KBM-7 (cell line): ENCODE data around the gene DIP2A.

Experiments
- DNase-seq: peaks from one replicate; pipeline ENCODE4 v3.0.0-alpha.2; 2015
- in situ Hi-C: fragments of 300-500 bp; cut with MboI; formaldehyde crosslinking; loops from 2 replicates; pipeline ENCODE4 v1.14.3; 2020; ENCODE audit warnings: low sequenced_read_pairs, low pct_unique_long_range_greater_than_20kb, mixed read lengths

Gene DIP2A

DNA sequence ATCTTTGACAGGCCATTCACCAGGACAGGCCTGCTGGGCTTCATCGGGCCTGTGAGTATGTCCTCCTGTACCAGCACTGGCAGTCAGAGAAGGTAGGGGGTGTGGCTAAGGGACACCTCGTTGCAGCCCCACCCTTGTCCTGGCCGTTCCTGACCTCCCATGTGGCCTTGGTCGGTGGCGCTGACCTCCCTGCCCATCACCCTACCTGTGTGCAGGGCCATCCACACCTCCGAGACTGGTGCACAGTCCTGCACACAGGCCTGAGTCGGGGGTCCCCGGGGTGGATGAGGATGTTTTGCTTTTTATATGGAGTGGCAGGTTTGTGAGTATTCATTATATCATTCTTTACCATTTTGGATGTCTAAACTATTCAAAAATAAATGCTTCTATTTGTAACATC lies 87.2 kb downstream of the DIP2A start:
- no peak for DNase-seq
- in situ Hi-C loops, result no loop called here

DNA sequence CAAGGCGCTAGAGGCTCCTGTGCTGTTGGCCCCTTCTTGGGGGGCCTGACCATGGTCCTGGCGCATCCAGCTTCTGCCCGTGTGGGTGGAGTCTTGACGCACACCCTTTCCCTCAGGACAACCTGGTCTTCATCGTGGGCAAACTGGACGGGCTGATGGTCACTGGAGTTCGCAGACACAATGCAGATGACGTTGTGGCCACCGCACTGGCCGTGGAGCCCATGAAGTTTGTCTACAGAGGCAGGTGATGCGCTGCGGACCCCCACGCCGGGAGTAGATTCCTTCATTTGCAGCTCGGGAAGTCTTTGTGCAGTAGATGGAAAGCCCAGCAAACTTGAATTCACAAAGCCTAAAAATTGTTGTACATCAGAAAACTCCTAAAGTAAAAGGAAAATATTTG lies 88.1 kb downstream of the DIP2A start:
- DNase-seq, result no peak
- in situ Hi-C loops, result no loop called here

DNA sequence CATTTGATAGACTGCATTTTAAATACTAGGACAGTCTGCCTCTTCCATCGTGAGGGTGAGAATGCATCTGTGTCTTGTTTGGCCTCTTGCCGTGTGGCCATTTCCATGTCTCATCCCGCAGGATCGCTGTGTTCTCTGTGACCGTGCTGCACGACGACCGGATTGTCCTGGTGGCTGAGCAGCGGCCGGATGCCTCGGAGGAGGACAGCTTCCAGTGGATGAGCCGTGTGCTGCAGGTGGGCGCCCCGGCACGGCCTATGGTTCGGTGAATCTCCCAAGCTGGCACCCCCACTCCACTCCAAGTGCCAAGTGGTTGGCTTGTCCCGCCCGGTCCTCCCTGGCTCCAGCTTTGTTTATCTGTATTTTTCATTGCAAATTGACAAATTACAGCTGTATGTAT lies 91.0 kb downstream of the DIP2A start:
- no peak for DNase-seq
- in situ Hi-C loops, result no loop called here

DNA sequence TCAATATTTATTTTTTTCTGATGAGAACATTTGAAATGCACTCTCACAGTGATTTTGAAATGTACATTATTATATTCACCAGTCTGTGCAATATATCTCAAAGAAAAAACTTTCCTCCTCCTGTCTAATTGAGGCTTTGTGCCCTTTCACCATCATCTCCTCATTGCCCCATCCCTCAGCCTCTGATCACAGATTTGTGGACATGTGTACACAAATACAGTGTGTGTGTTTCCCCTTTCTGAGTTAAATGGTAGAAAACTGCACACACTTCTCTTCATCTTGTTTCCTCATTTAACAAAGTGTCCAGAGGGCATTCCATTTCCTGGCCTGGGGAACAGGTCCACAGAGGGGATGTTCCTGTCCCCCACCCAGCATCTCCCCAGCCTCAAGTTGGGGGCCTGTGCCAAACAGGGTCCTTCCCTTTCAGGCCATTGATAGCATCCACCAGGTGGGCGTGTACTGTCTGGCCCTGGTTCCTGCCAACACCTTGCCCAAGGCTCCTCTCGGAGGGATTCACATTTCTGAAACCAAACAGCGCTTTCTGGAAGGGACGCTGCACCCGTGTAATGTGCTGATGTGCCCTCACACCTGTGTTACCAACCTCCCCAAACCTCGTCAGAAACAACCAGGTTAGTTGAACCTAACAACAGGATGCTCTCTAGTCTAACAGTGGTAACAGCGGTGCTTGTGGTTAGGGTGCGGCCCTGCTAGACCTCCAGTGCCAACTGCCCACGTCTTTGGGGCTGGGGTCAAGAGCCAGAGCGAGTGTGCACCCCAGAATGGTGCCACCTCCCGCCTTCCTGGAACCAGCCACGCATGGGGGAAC lies 91.6 kb downstream of the DIP2A start:
- DNase-seq, result no peak
- in situ Hi-C loops, result no loop called here

DNA sequence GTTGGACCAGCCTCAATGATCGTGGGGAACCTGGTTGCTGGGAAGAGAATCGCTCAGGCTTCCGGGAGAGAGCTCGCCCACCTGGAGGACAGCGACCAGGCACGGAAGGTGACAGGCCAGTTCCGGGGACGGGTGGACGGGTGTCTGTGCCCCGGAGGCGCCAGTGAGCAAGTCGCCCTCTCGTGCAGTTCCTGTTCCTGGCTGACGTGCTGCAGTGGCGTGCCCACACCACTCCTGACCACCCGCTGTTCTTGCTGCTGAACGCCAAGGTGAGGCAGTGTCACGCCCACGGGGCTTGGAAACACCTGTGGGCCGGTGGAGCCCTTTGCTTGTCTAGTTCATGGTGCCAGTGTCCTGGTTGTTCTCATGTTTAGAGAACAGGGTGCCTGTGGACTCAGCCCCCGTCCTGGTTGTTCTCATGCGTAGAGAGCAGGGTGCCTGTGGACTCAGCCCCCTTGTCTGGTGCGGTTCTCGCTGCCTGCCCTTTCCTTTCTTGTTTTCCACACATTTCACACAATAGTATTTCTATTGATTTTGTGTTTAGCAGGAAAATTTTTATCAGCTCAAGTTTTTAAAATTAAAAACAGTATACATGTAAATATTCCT lies 93.0 kb downstream of the DIP2A start:
- DNase-seq, result no peak
- in situ Hi-C loops, result no loop called here

DNA sequence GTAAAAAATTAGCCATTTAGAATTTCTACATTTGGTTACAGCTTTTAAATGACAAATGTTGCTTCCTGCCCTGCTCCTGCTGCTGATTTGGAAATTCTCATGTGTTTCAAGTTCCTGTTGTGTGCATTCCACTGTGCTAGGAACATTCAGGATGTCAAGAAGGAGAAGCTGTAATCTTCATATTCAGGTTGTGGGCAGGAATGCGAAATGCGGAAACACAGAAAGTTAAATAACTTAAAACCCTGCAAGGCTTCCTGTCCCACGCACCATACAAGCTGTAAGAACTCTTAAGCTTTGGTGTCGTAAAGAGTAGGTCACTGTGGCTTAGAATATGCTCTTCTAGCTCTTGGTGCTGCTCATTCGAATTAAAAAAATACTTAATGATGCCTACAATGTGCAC lies 93.6 kb downstream of the DIP2A start:
- peak; percentile 73 for DNase-seq

DNA sequence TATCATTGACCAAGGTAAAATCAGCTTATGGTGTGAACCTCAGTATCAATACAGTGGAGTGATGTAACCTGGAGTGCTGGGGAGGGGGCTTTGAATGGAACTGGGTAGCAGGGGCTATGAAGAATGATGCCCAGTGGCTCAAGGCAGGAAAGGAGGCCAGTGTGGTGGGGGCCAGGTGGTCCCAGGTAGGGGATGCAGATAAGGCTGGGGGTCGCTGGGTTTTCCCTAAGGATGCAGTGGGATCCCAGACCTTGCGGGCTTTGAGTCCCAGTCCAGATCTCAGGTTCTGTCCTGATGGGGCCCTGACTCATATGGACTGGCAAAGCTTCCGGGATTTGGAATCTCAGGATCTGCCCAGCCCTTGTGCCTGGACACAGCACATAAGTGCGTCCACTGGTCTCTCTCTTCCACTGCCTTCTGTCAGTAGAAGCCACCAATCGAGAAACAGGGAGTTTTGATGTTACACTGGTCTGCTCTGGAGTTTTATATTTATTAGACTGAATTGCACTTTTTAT lies 94.2 kb downstream of the DIP2A start:
- no peak for DNase-seq
- in situ Hi-C loops, result no loop called here

More for the DNA sequence above, 93.6 kb downstream of the DIP2A start:
- in situ Hi-C loops, result no loop called here

DNA sequence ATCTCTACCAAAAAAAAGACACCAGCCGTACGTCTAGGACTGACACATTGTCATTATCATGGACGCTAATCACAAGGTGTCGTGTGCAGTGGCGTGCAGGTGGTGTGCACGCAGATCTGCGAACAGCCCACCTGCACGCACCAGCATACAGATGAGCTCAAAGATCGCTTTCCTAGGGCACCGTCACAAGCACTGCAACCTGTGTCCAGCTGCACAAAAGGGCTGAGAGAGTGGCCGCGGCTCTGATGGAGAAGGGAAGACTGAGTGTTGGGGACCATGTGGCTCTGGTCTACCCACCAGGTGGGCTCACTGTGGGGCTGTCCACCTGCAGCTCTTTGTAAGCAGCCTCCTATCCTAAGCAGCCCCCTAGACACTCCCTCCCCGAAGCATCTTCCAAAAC lies 95.3 kb downstream of the DIP2A start:
- in situ Hi-C loops, result no loop called here
- DNase-seq, result no peak

DNA sequence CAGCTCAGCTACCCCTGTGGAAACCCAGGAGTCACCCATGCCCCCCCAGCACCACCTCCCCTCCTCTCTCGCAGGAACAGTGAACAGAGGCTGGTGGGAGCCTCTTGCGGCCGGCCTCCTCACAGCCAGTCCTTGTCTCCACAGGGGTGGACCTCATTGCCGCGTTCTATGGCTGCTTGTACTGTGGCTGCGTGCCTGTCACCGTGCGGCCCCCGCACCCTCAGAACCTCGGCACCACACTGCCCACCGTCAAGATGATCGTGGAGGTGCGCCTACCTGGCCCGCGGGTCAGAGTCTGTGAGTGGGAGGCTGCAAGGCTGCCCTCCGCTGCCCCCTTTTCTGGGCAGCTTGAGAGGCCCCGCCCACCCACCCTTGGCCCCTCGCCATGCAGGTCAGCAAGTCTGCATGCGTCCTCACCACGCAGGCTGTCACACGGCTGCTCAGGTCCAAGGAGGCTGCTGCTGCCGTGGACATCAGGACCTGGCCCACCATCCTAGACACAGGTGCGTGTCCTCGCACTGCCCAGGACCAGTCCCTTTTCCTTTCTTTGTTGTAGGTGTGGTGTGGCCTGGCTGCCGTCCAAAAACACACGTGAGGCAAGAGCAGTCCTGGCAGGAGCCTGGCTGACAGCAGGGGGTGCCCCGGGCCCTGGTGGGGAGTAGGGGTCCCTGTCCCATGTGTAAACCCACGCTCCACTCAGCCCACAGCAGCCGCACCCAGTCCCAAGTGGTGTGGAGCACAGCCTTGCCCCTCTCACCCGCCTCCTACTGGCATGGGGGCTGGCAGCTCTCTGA lies 95.9 kb downstream of the DIP2A start:
- in situ Hi-C loops, result no loop called here
- DNase-seq, result no peak

DNA sequence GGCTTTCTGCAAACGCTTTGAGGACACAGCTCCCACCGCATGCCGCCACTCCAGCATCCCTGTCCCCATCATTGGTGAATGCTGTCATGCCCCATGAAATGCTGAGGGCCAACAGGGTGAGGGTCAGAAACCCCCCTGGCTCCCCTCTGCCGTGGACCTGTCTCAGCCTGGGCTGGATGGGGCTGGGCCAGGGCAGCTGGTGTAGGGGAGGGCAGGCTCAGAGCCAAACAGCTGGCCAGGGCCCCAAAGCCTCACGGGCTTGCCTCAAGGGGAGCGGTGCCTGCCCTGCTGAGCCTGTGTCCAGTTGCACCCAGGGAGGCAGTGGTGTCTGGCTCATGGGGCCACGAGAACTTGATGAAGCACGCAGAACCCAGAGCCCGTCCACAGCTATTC lies 96.5 kb downstream of the DIP2A start:
- in situ Hi-C loops, result no loop called here
- no peak for DNase-seq

DNA sequence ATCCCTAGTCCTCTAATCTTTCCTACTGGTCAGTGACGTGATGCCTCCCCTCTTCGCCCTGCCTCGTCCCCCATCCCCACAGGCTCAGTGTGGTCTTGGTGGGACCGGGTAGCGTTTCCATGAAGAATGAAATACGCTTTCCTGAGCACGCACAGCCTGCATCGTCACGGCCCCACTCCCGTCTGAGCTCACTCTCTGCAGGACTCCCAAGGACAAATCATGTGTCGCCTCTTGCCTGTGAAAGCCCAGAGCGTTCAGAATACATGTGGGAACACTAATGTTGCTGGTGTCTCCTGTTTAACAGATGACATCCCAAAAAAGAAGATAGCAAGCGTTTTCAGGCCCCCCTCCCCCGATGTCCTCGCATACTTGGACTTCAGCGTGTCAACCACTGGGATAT lies 97.0 kb downstream of the DIP2A start:
- DNase-seq, result no peak
- in situ Hi-C loops, result no loop called here

DNA sequence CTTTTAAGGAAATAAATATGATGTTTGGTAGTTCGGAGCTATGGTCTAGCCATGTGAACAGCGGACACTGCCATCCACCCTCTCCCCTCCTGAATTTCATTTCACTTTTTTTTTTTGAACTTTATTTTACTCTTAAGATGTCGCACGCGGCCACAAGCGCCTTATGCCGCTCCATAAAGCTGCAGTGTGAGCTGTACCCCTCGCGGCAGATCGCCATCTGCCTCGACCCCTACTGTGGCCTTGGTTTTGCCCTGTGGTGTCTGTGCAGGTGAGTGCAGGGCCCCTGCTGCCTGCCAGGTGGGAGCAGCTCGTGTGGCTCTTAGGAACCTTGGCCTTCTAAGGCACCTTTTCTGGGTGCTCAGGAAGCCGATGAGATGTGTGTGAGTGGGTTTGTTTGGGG lies 98.1 kb downstream of the DIP2A start:
- in situ Hi-C loops, result no loop called here
- DNase-seq, result no peak

DNA sequence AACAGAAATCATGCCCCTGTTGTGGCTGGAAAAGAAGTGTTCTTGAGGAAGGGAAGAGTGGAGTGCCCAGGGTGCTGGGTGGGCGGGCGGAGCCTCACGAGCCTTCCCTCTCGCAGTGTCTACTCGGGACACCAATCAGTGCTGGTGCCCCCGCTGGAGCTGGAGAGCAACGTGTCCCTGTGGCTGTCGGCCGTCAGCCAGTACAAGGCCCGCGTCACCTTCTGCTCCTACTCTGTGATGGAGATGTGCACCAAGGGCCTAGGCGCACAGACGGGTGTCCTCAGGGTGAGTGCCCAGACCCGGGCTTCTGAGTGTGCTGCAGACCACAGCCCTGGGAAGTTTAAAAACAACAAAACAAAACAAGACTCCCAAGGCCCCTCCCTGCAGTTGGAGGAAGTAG lies 98.8 kb downstream of the DIP2A start:
- in situ Hi-C loops, result no loop called here
- no peak for DNase-seq

DNA sequence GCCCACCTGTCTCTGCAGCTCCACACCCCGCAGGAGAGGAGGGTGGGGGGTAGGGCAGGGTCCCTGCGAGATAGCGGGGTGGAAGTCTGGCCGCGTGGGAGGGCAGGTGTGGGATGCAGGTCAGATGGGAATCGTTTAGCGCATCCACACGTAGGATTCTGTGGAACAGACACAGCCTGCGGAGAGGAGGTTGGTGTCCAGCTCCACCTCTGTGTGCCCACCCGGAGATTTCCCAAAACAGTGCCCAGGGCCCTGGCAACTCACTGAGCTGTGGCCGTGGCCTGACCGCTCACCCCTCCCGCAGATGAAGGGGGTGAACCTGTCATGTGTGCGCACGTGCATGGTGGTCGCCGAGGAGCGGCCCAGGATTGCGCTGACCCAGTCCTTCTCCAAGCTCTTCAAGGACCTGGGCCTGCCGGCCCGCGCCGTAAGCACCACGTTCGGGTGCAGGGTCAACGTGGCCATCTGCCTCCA lies 99.3 kb downstream of the DIP2A start:
- in situ Hi-C loops, result no loop called here

DNA sequence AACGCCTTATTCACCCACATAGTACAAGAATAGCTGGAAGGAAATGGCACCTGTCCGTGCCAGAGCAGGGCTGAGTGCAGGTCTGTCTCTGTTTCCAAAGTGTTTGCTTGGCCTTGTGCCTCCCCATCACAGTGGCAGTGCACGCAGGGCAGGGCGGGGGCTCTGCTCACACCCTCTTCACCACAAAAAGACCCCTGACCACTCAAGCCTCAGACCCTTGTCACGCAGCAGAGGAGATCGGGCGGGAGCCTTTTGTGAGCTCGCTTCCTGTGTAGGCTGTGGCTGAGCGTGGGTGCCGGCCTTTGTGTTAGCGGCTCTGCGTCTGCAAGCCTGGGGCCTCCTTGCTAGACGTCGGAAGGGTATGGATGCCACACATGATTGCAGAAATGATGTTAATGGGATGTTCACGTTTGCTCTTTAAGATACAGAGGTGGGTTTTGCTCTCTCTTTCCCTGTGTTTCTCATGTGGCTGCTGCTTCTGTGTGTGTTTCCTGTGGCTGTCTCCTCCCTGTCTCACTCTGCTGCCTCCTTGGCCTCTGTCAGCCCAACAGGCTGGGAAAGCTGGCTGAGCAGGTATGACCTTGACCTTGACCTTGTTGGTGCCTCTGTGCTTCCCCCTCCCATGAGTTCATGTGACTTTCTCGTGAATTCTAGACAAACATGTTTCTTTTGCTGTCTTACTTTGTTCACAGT lies 100.7 kb downstream of the DIP2A start:
- no peak for DNase-seq
- in situ Hi-C loops, result no loop called here

More for the DNA sequence above, 99.3 kb downstream of the DIP2A start:
- no peak for DNase-seq

DNA sequence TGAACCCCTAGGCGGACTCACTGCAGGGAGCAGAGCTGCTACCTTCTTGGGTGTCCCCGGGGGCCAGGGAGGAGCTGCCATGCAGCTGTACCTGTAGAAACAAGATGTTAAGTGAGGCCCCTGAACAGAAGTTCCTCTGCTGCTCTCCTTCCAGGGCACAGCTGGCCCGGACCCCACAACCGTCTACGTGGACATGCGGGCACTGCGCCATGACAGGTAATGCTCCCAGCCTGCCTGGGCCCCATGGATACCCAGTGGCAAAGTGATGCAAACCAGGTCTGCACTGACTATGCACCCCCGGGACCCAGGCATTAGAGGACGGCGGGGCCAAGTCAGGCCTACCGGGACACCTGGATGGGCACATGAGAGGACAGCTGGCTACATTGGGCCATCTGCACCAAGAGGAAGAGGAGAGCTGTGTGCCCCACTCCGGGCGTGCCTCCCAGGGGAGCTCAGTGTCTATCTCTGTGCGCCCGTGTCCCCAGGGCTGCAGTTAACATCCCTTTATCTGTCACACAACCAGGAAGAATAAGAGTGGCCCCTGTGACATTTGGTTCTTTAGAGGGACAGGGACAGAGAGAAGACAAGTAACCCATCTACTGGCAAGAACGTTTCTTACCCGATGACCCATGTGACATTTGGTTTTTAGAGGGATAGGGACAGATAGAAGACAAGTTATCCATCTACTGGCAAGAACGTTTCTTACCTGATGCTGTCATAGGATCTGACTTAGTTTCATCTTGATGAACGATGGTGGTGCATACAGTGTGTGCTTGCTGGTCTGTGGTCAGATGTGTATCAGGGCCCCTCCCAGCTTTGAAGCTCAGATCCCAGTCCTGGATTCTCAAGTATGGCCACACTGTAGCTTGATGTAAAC lies 102.1 kb downstream of the DIP2A start:
- DNase-seq, result no peak
- in situ Hi-C loops, result no loop called here

DNA sequence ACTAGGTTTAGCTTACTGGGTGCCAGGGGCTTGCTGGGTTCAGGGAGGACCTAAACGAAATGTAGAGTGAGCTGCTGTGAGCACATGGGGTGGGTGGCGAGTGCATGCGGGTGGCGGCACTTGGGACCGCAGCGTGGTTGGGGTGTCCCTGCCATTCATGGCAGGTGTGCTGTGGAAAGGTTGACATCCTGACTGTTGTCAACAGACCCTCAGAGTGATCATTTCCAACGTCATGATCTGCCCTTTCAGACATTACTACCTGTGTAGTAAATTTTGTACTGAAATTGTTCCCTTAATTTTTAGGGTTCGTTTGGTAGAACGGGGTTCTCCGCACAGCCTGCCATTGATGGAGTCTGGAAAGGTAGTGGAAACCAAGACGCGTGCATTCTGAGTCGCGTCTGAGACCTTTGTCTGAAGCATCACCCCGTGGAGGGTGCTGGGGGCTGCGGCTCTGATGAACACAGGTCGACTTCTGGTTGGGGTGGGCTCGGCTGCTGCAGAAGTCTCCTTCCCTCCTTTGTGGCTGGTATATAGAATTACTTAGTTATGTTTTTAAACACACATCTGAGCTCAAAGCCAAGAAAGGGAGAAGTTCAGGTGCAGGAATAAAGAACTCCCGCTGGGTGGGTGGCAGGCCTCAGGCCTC lies 102.9 kb downstream of the DIP2A start:
- no peak for DNase-seq
- in situ Hi-C loops, result no loop called here

DNA sequence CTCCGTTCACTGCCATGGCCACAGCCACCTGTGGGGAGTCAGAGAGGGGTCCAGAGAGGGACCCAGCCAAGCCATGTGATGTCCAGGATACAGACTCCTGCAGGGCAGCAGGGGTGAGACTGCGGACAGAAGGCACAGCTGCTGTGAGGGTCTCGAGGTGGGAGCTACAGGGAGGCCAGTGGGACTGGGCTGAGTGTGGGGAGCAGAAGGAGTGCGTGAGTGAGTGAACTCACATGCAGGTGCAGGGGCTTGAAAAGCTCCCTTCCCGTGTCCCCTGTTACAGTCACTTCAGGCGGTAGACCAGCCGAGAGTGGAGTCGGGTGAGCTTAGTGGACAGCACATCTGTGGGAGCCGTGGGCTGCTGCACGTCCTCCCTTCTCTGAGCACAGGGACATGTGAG lies 103.8 kb downstream of the DIP2A start:
- no peak for DNase-seq
- in situ Hi-C loops, result no loop called here
